ENCODE data around the gene BMP7.

BMP7 gene

GRCh38 chr20:57134804-57135203, 131.6 kb downstream of the BMP7 start:
- TF ChIP-seq CTCF (IDR thresholded peaks at IDR 0.05; ENCODE audit: low read depth, low read length, missing control alignments) = no peak
- H3K4me3 ChIP-seq (replicated peaks; ENCODE audit: low read depth, low read length) = no peak overlapping the region
- DNase-seq (ENCODE audit: extremely low read depth, low read depth) = no peak

- no peak for TF ChIP-seq CTCF (IDR thresholded peaks at IDR 0.05; ENCODE audit: low read depth, low read length, missing control alignments)
- peak; percentile 24 for DNase-seq (ENCODE audit: extremely low read depth, low read depth)
- no peak overlapping the region for H3K4me3 ChIP-seq (replicated peaks; ENCODE audit: low read depth, low read length)
Measured at GRCh38 chr20:57133926-57134650, 132.4 kb downstream of the BMP7 start.

- H3K4me3 ChIP-seq (replicated peaks; ENCODE audit: low read depth, low read length) = no peak overlapping the region
- DNase-seq (ENCODE audit: extremely low read depth, low read depth) = peak; percentile 17
- no peak for TF ChIP-seq CTCF (IDR thresholded peaks at IDR 0.05; ENCODE audit: low read depth, low read length, missing control alignments)
Measured at GRCh38 chr20:57131601-57132391, 134.6 kb downstream of the BMP7 start.

- DNase-seq (ENCODE audit: extremely low read depth, low read depth) = no peak
- no peak for TF ChIP-seq CTCF (IDR thresholded peaks at IDR 0.05; ENCODE audit: low read depth, low read length, missing control alignments)
- H3K4me3 ChIP-seq (replicated peaks; ENCODE audit: low read depth, low read length) = no peak overlapping the region
Measured at GRCh38 chr20:57131077-57131476, 135.4 kb downstream of the BMP7 start.

GRCh38 chr20:57130160-57130772, 136.2 kb downstream of the BMP7 start:
- H3K4me3 ChIP-seq (replicated peaks; ENCODE audit: low read depth, low read length) = no peak overlapping the region
- no peak for DNase-seq (ENCODE audit: extremely low read depth, low read depth)
- TF ChIP-seq CTCF (IDR thresholded peaks at IDR 0.05; ENCODE audit: low read depth, low read length, missing control alignments) = no peak

GRCh38 chr20:57129303-57129702, 137.1 kb downstream of the BMP7 start:
- H3K4me3 ChIP-seq (replicated peaks; ENCODE audit: low read depth, low read length) = no peak overlapping the region
- TF ChIP-seq CTCF (IDR thresholded peaks at IDR 0.05; ENCODE audit: low read depth, low read length, missing control alignments) = no peak
- no peak for DNase-seq (ENCODE audit: extremely low read depth, low read depth)

All from HFF-Myc (cell line).